HG03045 (cell line): ENCODE data around the gene ST14.

ENCODE experiments used
- ATAC-seq: cut with Tn5 transposase; IDR thresholded peaks from one replicate; pipeline ENCODE4 v1.9.1; 2021; ENCODE audit warnings: mild to moderate bottlenecking, moderate library complexity; ENCODE audit not compliant: unreplicated experiment

ST14 gene

GRCh38 chr11:130133716-130134115 is 25.9 kb upstream of the ST14 start:
- ATAC-seq: no peak

GRCh38 chr11:130136107-130136506 is 23.5 kb upstream of the ST14 start:
- ATAC-seq: no peak

GRCh38 chr11:130137999-130138398 is 21.6 kb upstream of the ST14 start:
- no peak for ATAC-seq

GRCh38 chr11:130139401-130139800 is 20.2 kb upstream of the ST14 start:
- ATAC-seq: no peak

- no peak for ATAC-seq
These were observed 17.8 kb upstream of the ST14 start for GRCh38 chr11:130141561-130142341.

GRCh38 chr11:130144141-130144540 is 15.4 kb upstream of the ST14 start:
- no peak for ATAC-seq

GRCh38 chr11:130144861-130145281 is 14.7 kb upstream of the ST14 start:
- ATAC-seq: no peak

- no peak for ATAC-seq
These were observed 14.2 kb upstream of the ST14 start for GRCh38 chr11:130145311-130145812.

GRCh38 chr11:130145975-130146776 is 13.4 kb upstream of the ST14 start:
- ATAC-seq: no peak

- ATAC-seq: no peak
These were observed 12.8 kb upstream of the ST14 start for GRCh38 chr11:130146796-130147195.

- ATAC-seq: no peak
These were observed 10.7 kb upstream of the ST14 start for GRCh38 chr11:130148796-130149326.

GRCh38 chr11:130150790-130151189 is 8.8 kb upstream of the ST14 start:
- ATAC-seq: no peak

GRCh38 chr11:130151196-130151595 is 8.4 kb upstream of the ST14 start:
- no peak for ATAC-seq

GRCh38 chr11:130156108-130157022 is 3.2 kb upstream of the ST14 start:
- no peak for ATAC-seq

GRCh38 chr11:130157101-130157500 is 2.5 kb upstream of the ST14 start:
- ATAC-seq: no peak

- ATAC-seq: no peak
These were observed 1.7 kb upstream of the ST14 start for GRCh38 chr11:130157840-130158239.

- no peak for ATAC-seq
These were observed 443 bp upstream of the ST14 start for GRCh38 chr11:130159139-130159538.

GRCh38 chr11:130160498-130161155 is 1.0 kb downstream of the ST14 start:
- no peak for ATAC-seq

- ATAC-seq: no peak
These were observed 2.0 kb downstream of the ST14 start for GRCh38 chr11:130161441-130162145.

GRCh38 chr11:130162733-130163132 is 3.2 kb downstream of the ST14 start:
- no peak for ATAC-seq
